IMR-90 (cell line): Measurements from ENCODE around the gene RRP9. TPM values are rescaled to one million over a fixed set of nuclear protein-coding genes. Genes with fewer than 3 reads are reported as not detected.

Experiments used
- ATAC-seq: fragments of 200-7000 bp; cut with Tn5 transposase; 2 replicates; pipeline ENCODE4 v1.9.1; 2020; ENCODE audit warnings: low read depth, mild to moderate bottlenecking, moderate library complexity
- BruUV-seq: library from RNA; stranded (reverse); fragments of 400-500 nt; replicated peaks from 2 replicates; lab custom pipeline; 2021; lab: Mats Ljungman, UMichigan
- CTCF ChIA-PET: fragments of 300-600 bp; formaldehyde crosslinking; extraction: SDS; loops from one replicate; lab custom pipeline; 2021; ENCODE audit warnings: antibody characterized with exemption; lab: Yijun Ruan, JAX
- POLR2A ChIA-PET: fragments of 300-600 bp; sonication (Branson Sonifier 250); formaldehyde crosslinking; loops from one replicate; lab custom pipeline; 2022; ENCODE audit warnings: antibody characterized with exemption; ENCODE audit not compliant: unreplicated experiment; lab: Charles Lee
- DNase-seq: peaks from one replicate; pipeline ENCODE4 v3.0.0; 2013
- H2AFZ ChIP-seq: replicated peaks from 2 replicates; pipeline ENCODE3; 2013; ENCODE audit warnings: low read length, mild to moderate bottlenecking; ENCODE audit not compliant: poor library complexity
- H2AK5ac ChIP-seq: 2 replicates; pipeline ENCODE4 v1.6.1; 2013; ENCODE audit warnings: low read depth, low read length, inconsistent platforms
- H2AK9ac ChIP-seq: replicated peaks from 2 replicates; pipeline ENCODE3; 2013; ENCODE audit warnings: mild to moderate bottlenecking, low read depth, low read length, moderate library complexity; ENCODE audit not compliant: poor library complexity
- H2BK120ac ChIP-seq: 2 replicates; pipeline ENCODE4 v1.6.1; 2013; ENCODE audit warnings: low read depth, low read length, inconsistent platforms
- H2BK15ac ChIP-seq: 3 replicates; pipeline ENCODE4 v1.6.1; 2013; ENCODE audit warnings: low read depth, low read length, inconsistent platforms
- H2BK20ac ChIP-seq: 2 replicates; pipeline ENCODE4 v1.6.1; 2013; ENCODE audit warnings: low read depth, mild to moderate bottlenecking, inconsistent platforms, low read length, moderate library complexity
- H2BK5ac ChIP-seq: 2 replicates; pipeline ENCODE4 v1.6.1; 2013; ENCODE audit warnings: mild to moderate bottlenecking, low read depth, low read length, inconsistent platforms; ENCODE audit not compliant: poor library complexity, severe bottlenecking
- H3K14ac ChIP-seq: replicated peaks from 2 replicates; pipeline ENCODE4 v1.6.1; 2013; ENCODE audit warnings: low read depth, low read length, inconsistent platforms
- H3K18ac ChIP-seq: 2 replicates; pipeline ENCODE4 v1.6.1; 2013; ENCODE audit warnings: low read depth, low read length, control low read depth
- H3K23ac ChIP-seq: 2 replicates; pipeline ENCODE4 v1.6.1; 2013; ENCODE audit warnings: low read depth, low read length, inconsistent platforms
- H3K27ac ChIP-seq: 2 replicates; pipeline ENCODE4 v1.5.1; 2013; ENCODE audit warnings: mild to moderate bottlenecking, control low read depth, low read length; ENCODE audit not compliant: insufficient read depth
- H3K27me3 ChIP-seq: 2 replicates; pipeline ENCODE4 v1.6.1; 2013; ENCODE audit warnings: low read length; ENCODE audit not compliant: control insufficient read depth, insufficient read depth
- H3K36me3 ChIP-seq: 2 replicates; pipeline ENCODE4 v1.6.1; 2013; ENCODE audit warnings: low read length, mixed read lengths; ENCODE audit not compliant: control insufficient read depth, insufficient read depth
- H3K4ac ChIP-seq: 2 replicates; pipeline ENCODE4 v1.6.1; 2013; ENCODE audit warnings: low read depth, low read length, inconsistent platforms
- H3K4me1 ChIP-seq: 2 replicates; pipeline ENCODE4 v1.6.1; 2013; ENCODE audit warnings: low read length, mixed read lengths; ENCODE audit not compliant: control insufficient read depth, insufficient read depth
- H3K4me2 ChIP-seq: 2 replicates; pipeline ENCODE4 v1.6.1; 2013; ENCODE audit warnings: low read depth, mild to moderate bottlenecking, control low read depth, low read length, moderate library complexity
- H3K4me3 ChIP-seq: 2 replicates; pipeline ENCODE4 v1.5.1; 2013; ENCODE audit warnings: low read depth, mild to moderate bottlenecking, control low read depth, low read length, moderate library complexity; ENCODE audit not compliant: insufficient read depth
- H3K56ac ChIP-seq: 2 replicates; pipeline ENCODE4 v1.6.1; 2013; ENCODE audit warnings: low read length, inconsistent platforms; ENCODE audit not compliant: insufficient read depth; ENCODE audit errors: extremely low read depth
- H3K79me1 ChIP-seq, 2 experiments: 2 replicates each; pipeline ENCODE4 v1.6.1; 2013; ENCODE audit warnings: low read length in 2 of 2, inconsistent platforms in 1 of 2, low read depth in 1 of 2
- H3K9ac ChIP-seq: 2 replicates; pipeline ENCODE4 v1.6.1; 2013; ENCODE audit warnings: low read depth, low read length, control low read depth
- H3K9me1 ChIP-seq: 2 replicates; pipeline ENCODE4 v1.6.1; 2013; ENCODE audit warnings: low read length, inconsistent platforms; ENCODE audit not compliant: insufficient read depth
- H3K9me3 ChIP-seq: 2 replicates; pipeline ENCODE4 v1.6.1; 2013; ENCODE audit warnings: low read length; ENCODE audit not compliant: control insufficient read depth, insufficient read depth
- H4K20me1 ChIP-seq: 2 replicates; pipeline ENCODE4 v1.6.1; 2013; ENCODE audit warnings: low read length, inconsistent platforms; ENCODE audit not compliant: insufficient read depth
- H4K5ac ChIP-seq: 2 replicates; pipeline ENCODE4 v1.6.1; 2013; ENCODE audit warnings: mild to moderate bottlenecking, low read depth, low read length, control low read depth
- H4K8ac ChIP-seq, 2 experiments: 2 replicates each; pipeline ENCODE4 v1.6.1; 2013; ENCODE audit warnings: low read depth in 2 of 2, low read length in 2 of 2, control low read depth in 1 of 2, inconsistent platforms in 1 of 2
- H4K91ac ChIP-seq: 2 replicates; pipeline ENCODE4 v1.6.1; 2013; ENCODE audit warnings: low read depth, low read length, inconsistent platforms; ENCODE audit not compliant: insufficient read depth
- BHLHE40 ChIP-seq: fragments of 150-350 bp; IDR thresholded peaks from 2 replicates; pipeline ENCODE4 v1.6.1; 2016; ENCODE audit warnings: mild to moderate bottlenecking, low read depth, low read length
- CHD1 ChIP-seq: IDR thresholded peaks from 2 replicates; pipeline ENCODE4 v1.6.1; 2012; ENCODE audit warnings: low read depth, low read length, improper control_type of control experiment
- ELK1 ChIP-seq: fragments of 150-350 bp; IDR thresholded peaks from 2 replicates; pipeline ENCODE4 v1.6.1; 2016; ENCODE audit warnings: low read depth, mild to moderate bottlenecking, low read length, moderate library complexity, borderline replicate concordance
- MAZ ChIP-seq: IDR thresholded peaks from 2 replicates; pipeline ENCODE4 v1.6.1; 2012; ENCODE audit warnings: low read depth, mild to moderate bottlenecking, low read length, improper control_type of control experiment, moderate library complexity, borderline replicate concordance
- MXI1 ChIP-seq: IDR thresholded peaks from 2 replicates; pipeline ENCODE4 v1.6.1; 2012; ENCODE audit warnings: low read depth, mild to moderate bottlenecking, low read length, moderate library complexity, borderline replicate concordance
- RFX5 ChIP-seq: IDR thresholded peaks from 2 replicates; pipeline ENCODE4 v1.8.0; 2012; ENCODE audit warnings: low read depth, mild to moderate bottlenecking, low read length, moderate library complexity
- WGBS, 2 experiments: methylation state at CpG; one replicate each; pipeline versions ENCODE4 v1.1.5 to v1.1.7; 2013; ENCODE audit warnings: missing lambda C conversion rate in 2 of 2; ENCODE audit not compliant: insufficient read length in 1 of 2; ENCODE audit errors: extremely low coverage in 2 of 2; 5-methylcytosine and 5-hydroxymethylcytosine counted together
- dilution Hi-C: fragments of 300-500 bp; cut with HindIII; formaldehyde crosslinking; loops from one replicate; pipeline ENCODE4 v1.14.3; 2018; ENCODE audit warnings: low sequenced_read_pairs; ENCODE audit not compliant: unreplicated experiment
- in situ Hi-C: fragments of 300-500 bp; cut with MboI; formaldehyde crosslinking; loops from 3 replicates; pipeline ENCODE4 v1.14.3; 2019; ENCODE audit warnings: low sequenced_read_pairs, inconsistent platforms, mixed read lengths
- intact Hi-C: fragments of 100-400 bp; cut with micrococcal nuclease; formaldehyde crosslinking; loops from 2 replicates; pipeline ENCODE4 v1.10.0; 2022
- polyA plus RNA-seq, 3 experiments: library from polyadenylated mRNA; depleted of rRNA; stranded (reverse); fragments of >200 nt; gene quantifications; 2 replicates each; pipeline ENCODE4 v1.2.3, GENCODE V29; 2012; ENCODE audit warnings: low replicate concordance in 1 of 3
- total RNA-seq: library from RNA; depleted of rRNA; stranded (reverse); fragments of >200 nt; gene quantifications from 2 replicates; pipeline ENCODE4 v1.2.3, GENCODE V29; 2012
- TF ChIP-seq, protein P1 (sequence below): conservative IDR thresholded peaks from 2 replicates; pipeline ENCODE4 v1.5.1; 2012; ENCODE audit warnings: mild to moderate bottlenecking, low read depth, low read length, improper control_type of control experiment

Gene RRP9
- total and polyA plus RNA-seq, 2 of the 4 experiments (the other 2 are of a cell fraction): 30.9 to 39.8 TPM

DNA sequence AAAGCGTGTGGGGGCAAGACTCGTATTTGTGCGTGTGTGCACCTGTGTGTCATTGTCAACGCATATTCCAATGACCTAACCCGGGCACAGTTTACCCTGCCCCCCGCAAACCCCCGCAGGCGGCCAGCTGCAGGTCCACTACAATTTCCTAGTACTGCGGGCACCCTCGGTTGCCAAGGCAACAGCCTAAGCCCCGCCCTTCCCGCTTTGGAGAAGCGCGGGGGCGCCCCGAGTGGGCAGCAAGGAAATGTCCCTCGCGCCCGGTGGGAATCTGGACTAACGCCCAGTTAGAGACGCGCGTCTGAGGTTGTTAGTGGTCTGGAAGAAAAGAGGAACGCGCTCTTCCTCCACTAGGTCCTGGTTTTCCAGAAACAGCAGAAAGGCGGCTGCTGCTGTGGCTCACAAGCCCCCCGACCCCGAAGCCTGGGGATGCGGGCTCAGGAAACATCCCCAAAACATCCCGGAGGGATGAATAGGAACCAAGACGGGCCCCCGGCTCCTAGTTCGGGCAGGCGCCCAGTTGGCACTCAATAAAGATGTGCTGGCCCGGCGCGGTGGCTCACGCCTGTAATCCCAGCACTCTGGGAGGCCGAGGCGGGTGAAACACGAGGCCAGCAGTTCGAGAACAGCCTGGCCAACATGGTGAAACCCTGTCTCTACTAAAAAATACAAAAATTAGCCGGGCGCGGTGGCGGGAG, 34.3 kb upstream of the RRP9 start:
- no peak overlapping the region for H3K18ac ChIP-seq
- dilution Hi-C loops (no loop called here), in situ Hi-C loops (no loop called here), intact Hi-C loops (no loop called here)
- peak overlapping the region; percentile 97 for H2AFZ ChIP-seq
- peak overlapping the region; percentile 86 for H3K4me2 ChIP-seq
- peak overlapping the region; percentile 23 for H2AK9ac ChIP-seq
- no peak overlapping the region for H2BK20ac ChIP-seq
- ChIA-PET CTCF (no interaction called here), POLR2A (no interaction called here)
- H3K9me1 ChIP-seq: peaks cover 12% of the 10 kb centered on the region
- H3K56ac ChIP-seq: no peak overlapping the region
- H3K14ac ChIP-seq: no peak overlapping the region
- no peak overlapping the region for H2BK15ac ChIP-seq
- no peak overlapping the region for H3K27ac ChIP-seq
- H3K23ac ChIP-seq: no peak overlapping the region; the same call in 1 of the 2 replicates
- no peak overlapping the region for H3K4ac ChIP-seq
- no peak overlapping the region for H3K9ac ChIP-seq
- no peak overlapping the region for H2BK120ac ChIP-seq
- no peak overlapping the region; a peak in 1 of 4 replicates for H4K8ac ChIP-seq
- H3K27me3 ChIP-seq: no peaks in the 10 kb centered on the region
- H3K4me1 ChIP-seq: peaks cover 13% of the 10 kb centered on the region
- H3K9me3 ChIP-seq: no peaks in the 10 kb centered on the region
- DNase-seq (peak; percentile 64), ATAC-seq (0 out of 2 replicates have a peak, but pooled peaks have one; percentile 6)
- H4K5ac ChIP-seq: no peak overlapping the region
- peaks cover 10 to 38% of the 10 kb centered on the region in 2 experiments; a peak in 3 of 4 replicates for H3K79me1 ChIP-seq
- peaks cover 4% of the 10 kb centered on the region; the same call in 1 of the 2 replicates for H4K20me1 ChIP-seq
- 36% methylated on average over 20 of the region's 46 CpGs; no CpG with 5 or more reads in 1 of the 2 experiments for WGBS, 2 experiments
- no TSS peak for BruUV-seq
- H2BK5ac ChIP-seq: no peak overlapping the region
- TF ChIP-seq BHLHE40 (no peak), RFX5 (no peak), ELK1 (no peak), CHD1 (no peak), MAZ (peak; percentile 42; the same call in 1 of the 2 replicates), MXI1 (no peak)
- TF ChIP-seq, protein P1, sequence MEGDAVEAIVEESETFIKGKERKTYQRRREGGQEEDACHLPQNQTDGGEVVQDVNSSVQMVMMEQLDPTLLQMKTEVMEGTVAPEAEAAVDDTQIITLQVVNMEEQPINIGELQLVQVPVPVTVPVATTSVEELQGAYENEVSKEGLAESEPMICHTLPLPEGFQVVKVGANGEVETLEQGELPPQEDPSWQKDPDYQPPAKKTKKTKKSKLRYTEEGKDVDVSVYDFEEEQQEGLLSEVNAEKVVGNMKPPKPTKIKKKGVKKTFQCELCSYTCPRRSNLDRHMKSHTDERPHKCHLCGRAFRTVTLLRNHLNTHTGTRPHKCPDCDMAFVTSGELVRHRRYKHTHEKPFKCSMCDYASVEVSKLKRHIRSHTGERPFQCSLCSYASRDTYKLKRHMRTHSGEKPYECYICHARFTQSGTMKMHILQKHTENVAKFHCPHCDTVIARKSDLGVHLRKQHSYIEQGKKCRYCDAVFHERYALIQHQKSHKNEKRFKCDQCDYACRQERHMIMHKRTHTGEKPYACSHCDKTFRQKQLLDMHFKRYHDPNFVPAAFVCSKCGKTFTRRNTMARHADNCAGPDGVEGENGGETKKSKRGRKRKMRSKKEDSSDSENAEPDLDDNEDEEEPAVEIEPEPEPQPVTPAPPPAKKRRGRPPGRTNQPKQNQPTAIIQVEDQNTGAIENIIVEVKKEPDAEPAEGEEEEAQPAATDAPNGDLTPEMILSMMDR: peak; percentile 19; the same call in 1 of the 2 replicates
- H2AK5ac ChIP-seq: no peak overlapping the region
- H4K91ac ChIP-seq: no peak overlapping the region
- H3K4me3 ChIP-seq: no peak overlapping the region
- H3K36me3 ChIP-seq: no peaks in the 10 kb centered on the region
